Limb (tissue), 2 donors: Measurements from ENCODE around the gene RHBDD2.
"Not testable (repeated sequence)": the region's sequence is repeated elsewhere in the genome, so short reads cannot be mapped to it uniquely, and the experiment has no call there.

ENCODE experiments used
- DNase-seq, 2 donors: peaks; one replicate each; pipeline ENCODE4 v3.0.0-alpha.2; 2016; ENCODE audit errors: extremely low spot score in 2 of 2

RHBDD2 gene

DNA sequence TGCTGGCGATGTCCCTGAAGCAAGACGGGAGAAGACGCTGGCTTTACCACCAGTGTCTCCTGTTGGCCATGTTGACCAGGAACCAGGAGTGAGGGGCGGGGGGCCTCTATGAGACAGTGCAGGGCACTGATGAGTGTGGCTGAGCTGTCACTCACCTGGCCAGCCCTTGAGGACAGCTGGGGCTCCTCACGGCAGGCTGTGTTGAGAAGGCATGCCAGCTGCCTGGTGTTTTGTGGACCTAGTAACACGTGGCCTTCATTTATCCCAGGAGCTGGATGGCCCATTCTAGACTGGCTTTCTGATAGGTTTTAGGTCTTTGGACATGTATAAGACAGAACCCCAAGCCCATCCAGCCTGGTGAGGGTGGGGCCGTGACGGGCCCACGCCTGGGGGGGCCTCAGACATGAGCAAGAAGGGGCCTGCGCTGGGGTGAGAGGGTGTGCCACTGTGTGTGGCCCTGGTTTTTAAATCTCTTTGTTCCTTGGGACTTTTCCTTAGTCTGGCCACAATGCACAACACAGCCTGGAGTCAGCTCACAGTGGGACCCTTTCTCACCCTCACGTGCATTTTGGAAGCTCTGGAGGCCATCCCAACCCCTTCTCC lies 10.5 kb downstream of the RHBDD2 start:
- no peak for DNase-seq

- no peak for DNase-seq
These were observed 11.0 kb downstream of the RHBDD2 start for GRCh38 chr7:75889826-75890225.

DNA sequence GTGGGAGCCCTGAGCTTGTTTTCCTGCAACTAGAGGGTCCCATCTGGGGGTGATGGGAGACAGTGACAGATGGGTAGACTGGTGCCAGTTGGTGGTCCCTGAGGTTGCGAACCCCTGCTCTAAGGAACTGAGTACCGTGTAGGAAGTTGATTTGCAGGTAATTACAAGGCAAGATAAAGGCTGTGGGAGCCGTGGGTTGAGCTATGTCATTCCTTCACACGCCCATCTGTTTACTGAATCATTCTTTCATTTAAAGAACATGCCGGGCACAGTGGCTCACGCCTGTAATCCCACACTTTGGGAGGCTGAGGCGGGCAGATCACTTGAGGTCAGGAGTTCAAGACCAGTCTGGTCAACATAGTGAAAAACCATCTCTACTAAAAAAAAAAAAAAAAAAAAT lies 12.4 kb downstream of the RHBDD2 start:
- DNase-seq, result not testable (repeated sequence)

DNA sequence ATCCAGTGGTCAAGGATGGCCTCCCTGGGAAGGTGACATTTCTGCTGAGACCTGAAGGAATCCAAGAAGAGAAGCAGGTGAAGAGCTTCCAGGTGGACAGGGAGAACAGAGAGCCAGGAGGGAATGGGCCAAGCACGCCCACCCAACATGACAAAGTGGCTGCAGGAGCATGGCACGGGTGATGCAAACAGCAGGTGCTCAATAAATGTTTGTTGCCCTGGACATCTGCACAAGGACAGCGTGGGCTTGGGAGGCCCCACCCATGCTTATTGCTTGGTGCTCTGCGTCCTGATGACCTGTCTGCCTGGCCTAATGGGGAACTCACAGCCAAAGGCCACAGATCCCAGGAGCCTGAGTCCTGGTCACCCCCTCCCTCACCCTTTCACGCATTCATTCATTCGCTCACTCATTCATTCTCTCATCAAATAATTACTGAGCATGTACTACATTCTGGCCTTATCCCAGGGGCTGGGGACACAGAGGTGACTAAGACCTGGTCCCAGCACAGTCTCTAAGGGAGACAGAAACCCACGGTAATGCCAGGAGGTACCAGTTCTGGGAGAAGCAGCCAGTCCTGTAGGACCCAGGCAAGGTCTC lies 13.1 kb downstream of the RHBDD2 start:
- no peak for DNase-seq

DNA sequence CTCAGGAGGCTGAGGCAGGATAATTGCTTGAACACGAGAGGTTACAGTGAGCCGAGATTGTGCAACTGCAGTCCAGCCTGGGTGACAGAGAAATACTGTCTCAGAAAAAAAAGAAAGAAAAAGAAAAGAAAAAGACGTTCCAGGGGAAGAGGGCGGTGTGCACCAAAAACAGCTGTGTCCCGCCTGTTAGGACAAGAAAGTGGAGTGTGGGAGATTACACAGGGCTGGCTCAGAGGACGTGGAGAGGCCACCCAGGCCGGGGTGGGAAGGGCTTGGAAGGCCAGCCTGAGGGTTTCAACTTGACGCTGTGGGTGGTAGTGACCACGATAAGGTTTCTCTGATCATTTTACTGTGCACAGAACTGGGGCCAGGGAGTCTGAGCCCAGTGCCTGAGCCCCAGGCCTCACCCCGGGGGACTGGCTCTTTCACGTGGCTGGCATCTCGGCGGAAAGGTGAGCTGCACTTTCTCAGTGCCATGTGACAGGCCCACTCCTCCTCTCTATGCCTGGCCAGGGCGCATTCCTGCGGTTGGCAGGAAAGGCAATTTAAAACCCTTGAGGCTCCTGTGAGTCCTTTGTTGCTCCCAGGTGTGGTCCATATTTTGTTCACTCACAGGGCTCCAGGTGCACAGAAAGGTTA lies 13.9 kb downstream of the RHBDD2 start:
- DNase-seq, result no peak

- no peak for DNase-seq
These were observed 18.0 kb downstream of the RHBDD2 start for GRCh38 chr7:75896803-75897327.

GRCh38 chr7:75900617-75901315 lies 21.9 kb downstream of the RHBDD2 start:
- DNase-seq, result no peak

- DNase-seq, result peak in 1 of 2 donors; percentile 61
These were observed 27.2 kb downstream of the RHBDD2 start for GRCh38 chr7:75905785-75906604.

DNA sequence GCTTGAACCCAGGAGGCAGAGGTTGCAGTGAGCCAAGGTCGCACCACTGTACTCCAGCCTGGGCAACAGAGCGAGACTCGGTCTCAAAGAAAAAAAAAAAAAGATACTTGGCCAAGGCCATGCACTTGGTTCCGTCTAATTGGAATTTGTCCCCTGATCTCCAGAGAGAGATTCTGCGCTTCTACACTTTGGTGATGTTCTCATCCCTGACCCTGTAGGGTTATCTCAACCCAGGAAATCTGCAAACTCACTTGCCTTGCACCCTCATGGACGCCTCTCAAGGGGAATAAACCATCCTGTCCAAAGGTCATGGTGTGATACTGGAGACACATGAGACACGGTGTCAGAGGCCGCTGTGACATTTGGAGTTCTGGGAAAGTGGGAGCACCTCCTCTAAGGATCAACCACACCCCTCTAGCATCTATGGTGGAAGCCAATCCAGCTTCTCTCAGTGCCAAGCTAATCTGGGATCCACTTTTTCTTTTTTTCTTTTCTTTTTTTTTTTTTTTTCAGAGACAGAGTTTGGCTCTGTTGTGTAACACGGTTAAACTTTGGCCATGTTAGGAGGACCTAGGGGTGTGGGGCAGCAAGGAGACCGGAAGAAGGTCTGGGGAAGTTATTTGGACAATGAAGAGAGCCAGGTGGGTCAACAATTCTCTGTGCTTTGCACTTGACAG lies 28.3 kb downstream of the RHBDD2 start:
- no peak for DNase-seq

DNA sequence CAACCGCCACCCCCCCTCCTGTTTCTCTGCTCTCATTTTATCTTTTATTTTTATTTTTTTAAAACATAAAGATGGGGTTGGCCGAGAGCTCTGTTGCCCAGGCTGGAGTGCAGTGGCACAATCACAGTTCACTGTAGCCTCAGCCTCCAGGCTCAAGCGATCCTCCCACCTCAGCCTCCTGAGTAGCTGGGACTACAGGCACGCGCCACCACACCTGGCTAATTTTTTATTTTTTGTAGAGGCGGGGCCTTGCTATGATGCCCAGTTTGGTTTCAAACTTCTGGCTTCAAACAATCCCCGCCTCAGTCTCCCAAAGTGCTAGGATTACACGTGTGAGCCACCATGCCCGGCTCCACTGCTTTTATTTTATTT lies 28.8 kb downstream of the RHBDD2 start:
- not testable (repeated sequence) for DNase-seq

- no peak for DNase-seq
These were observed 30.8 kb downstream of the RHBDD2 start for GRCh38 chr7:75909521-75910132.

DNA sequence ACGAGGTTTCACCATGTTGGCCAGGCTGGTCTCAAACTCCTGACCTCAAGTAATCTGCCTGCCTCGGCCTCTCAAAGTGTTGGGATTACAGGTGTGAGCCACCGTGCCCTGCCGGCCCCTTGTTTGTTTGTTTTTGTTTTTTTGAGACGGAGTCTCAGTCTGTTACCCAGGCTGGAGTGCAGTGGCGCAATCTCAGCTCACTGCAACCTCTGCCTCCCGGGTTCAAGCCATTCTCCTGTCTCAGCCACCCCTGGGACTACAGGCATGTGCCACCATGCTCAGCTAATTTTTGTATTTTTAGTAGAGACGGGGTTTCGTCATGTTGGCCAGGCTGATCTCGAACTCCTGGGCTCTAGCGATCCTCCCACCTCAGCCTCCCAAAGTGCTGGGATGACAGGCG lies 32.4 kb downstream of the RHBDD2 start:
- not testable (repeated sequence) for DNase-seq

DNA sequence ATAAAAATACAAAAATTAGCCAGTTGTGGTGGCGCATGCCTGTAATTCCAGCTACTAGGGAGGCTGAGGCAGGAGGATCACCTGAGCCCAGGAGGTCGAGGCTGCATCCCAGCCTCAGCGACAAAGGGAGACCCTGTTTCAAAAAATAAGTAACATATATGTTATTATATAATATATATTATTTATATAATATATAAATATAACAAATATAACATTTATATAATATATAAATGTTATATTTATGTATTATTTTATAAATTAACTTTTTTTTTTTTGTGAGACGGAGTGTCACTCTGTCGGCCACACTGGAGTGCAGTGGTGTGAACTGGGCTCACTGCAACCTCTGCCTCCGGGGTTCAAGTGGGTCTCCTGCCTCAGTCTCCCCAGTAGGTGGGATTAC lies 34.6 kb downstream of the RHBDD2 start:
- DNase-seq, result no peak

GRCh38 chr7:75914169-75914654 lies 35.4 kb downstream of the RHBDD2 start:
- DNase-seq, result no peak

GRCh38 chr7:75914655-75915415 lies 36.0 kb downstream of the RHBDD2 start, which contains the start of gene POR:
Gene POR, plus strand, starts transcription at chr7:75915155. Its CDS starts 38,847 bp downstream, at chr7:75954002.
- peak; percentile 88 to 98 for DNase-seq

DNA sequence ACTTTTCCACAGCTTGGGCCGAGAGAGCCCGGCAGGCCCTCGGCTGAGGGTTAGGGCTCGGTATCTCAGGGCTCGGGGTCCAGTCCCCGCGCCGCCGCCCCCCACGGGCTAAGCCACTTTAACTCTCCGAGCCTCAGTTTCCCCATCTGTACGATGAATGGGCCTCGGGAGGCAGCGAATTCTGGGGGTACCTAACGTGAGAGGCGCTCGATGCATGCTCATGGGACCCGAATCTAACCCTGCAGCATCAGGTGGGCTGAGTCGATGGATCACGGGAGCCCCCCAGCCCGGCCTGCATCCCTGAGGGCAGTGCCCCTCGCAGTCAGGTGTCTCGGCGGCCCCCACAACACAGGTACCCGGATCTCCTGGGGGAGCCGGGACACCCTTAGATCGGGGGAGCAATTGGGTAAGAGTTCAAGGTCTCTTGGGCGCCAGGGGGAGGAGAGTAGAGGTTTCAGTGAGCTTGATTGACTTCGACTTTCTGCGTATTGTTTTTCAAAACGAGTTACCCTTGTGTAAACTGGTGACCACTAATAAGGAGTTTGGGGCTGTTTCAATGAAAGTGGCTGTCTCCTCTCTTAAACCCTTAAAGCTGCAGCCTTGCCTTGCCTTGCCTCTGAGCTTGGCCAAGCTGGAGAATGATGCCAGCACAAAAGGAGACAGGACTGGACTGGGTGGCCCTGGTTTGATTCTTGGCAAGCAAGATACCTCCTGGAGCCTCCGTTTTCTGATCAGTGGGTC lies 36.8 kb downstream of the RHBDD2 start:
- DNase-seq, result no peak

DNA sequence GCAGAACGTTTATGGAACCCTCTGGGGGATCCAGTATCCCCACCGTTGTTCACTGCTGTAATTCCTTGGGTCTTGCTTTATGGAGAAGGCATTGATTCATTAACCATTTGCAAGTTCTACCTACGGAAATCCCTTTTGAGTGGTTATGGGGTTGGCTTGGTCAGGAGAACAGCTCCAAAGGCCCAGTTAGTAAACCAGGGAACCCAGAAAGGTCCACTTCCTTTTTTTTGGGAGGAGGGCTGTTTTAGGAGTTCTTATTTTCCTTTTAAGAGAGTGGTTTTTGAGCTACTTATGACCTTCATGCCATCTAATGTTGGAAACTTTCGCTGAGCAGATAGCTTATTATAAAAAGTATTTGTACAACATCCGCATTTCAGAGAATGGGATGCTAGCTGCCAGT lies 37.4 kb downstream of the RHBDD2 start:
- no peak for DNase-seq
